GM19324 (cell line): ENCODE data around the gene CDC42BPB.

Source experiments
- ATAC-seq: cut with Tn5 transposase; IDR thresholded peaks from one replicate; pipeline ENCODE4 v1.9.1; 2021; ENCODE audit warnings: mild to moderate bottlenecking, moderate library complexity; ENCODE audit not compliant: unreplicated experiment, low FRiP score

CDC42BPB gene

GRCh38 chr14:103057372-103058163 is at the start of gene CDC42BPB:
Gene CDC42BPB, minus strand, starts transcription at chr14:103057549. Its CDS starts 376 bp downstream, at chr14:103057173.
- peak; percentile 88 for ATAC-seq

GRCh38 chr14:103105580-103106150 is 48.3 kb upstream of the CDC42BPB start:
- ATAC-seq = no peak

- ATAC-seq = peak; percentile 34
These were observed 47.5 kb upstream of the CDC42BPB start for GRCh38 chr14:103104654-103105452.

GRCh38 chr14:103104389-103104653 is 47.0 kb upstream of the CDC42BPB start:
- ATAC-seq = no peak

- no peak for ATAC-seq
These were observed 46.4 kb upstream of the CDC42BPB start for GRCh38 chr14:103103461-103104388.

GRCh38 chr14:103102689-103103260 is 45.4 kb upstream of the CDC42BPB start:
- ATAC-seq = no peak

GRCh38 chr14:103101963-103102688 is 44.8 kb upstream of the CDC42BPB start:
- no peak for ATAC-seq

GRCh38 chr14:103101257-103101962 is 44.1 kb upstream of the CDC42BPB start:
- no peak for ATAC-seq

- ATAC-seq = peak; percentile 48
These were observed 43.2 kb upstream of the CDC42BPB start for GRCh38 chr14:103100281-103101121.

- ATAC-seq = no peak
These were observed 42.5 kb upstream of the CDC42BPB start for GRCh38 chr14:103099733-103100280.

- ATAC-seq = no peak
These were observed 41.9 kb upstream of the CDC42BPB start for GRCh38 chr14:103099081-103099732.

GRCh38 chr14:103097994-103098957 is 40.9 kb upstream of the CDC42BPB start:
- no peak for ATAC-seq

GRCh38 chr14:103097244-103097993 is 40.1 kb upstream of the CDC42BPB start:
- no peak for ATAC-seq

GRCh38 chr14:103096387-103096786 is 39.0 kb upstream of the CDC42BPB start:
- no peak for ATAC-seq

- no peak for ATAC-seq
These were observed 37.9 kb upstream of the CDC42BPB start for GRCh38 chr14:103095210-103095778.
